ENCODE data around the gene ABCB8. TPM values are rescaled to one million over a fixed set of nuclear protein-coding genes. Genes with fewer than 3 reads are reported as not detected.

The ABCB8 gene
- total and polyA plus RNA-seq, 2 donors (not counting 1 experiment from before 2014, with no cell fraction given), result 41.4 to 69.7 TPM

DNA sequence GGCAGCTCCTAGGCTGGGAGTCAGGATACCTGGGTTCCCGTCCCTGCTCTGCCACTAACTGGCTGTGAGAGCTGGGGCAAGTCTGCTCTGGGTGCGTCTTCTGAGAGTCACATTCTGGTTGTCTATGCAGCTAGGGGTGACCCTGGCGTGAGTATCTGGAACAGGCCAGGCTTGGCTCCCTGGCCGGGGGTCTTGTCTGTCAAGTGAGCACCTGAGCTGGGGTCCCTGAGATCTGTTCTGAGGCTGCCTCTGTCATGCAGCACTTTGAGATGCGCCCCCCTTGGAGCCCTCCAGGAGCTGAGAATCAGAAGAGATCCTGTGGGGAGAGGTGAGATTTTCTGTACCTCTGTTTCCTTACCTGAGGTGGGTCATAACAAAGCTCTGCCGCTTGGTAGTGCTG, 65.5 kb downstream of the ABCB8 start:
- Histone ChIP-seq H3K27ac (ENCODE audit: low read length in 2 of 2) (no peak overlapping the region), H3K9me3 (ENCODE audit: control extremely low read depth in 1 of 3, control insufficient read depth in 2 of 3, insufficient read depth in 1 of 3, low read length in 2 of 3) (no peaks in the 10 kb centered on the region), H3K9ac (ENCODE audit: low read length) (no peak overlapping the region), H3K4me2 (replicated peaks; ENCODE audit: low read depth, low read length, poor library complexity, severe bottlenecking) (no peak overlapping the region), H3K36me3 (replicated peaks in 1 of 2; ENCODE audit: control extremely low read depth in 1 of 2, control insufficient read depth in 1 of 2, extremely low read depth in 1 of 2, insufficient read depth in 2 of 2, low read length in 1 of 2) (no peaks in the 10 kb centered on the region), H2AFZ (ENCODE audit: insufficient read depth, low read depth, low read length, poor library complexity, severe bottlenecking) (no peak overlapping the region), H3K27me3 (replicated peaks in 1 of 4; ENCODE audit: control extremely low read depth in 1 of 4, control insufficient read depth in 3 of 4, insufficient read depth in 4 of 4, low read length in 3 of 4) (peaks cover 0 to 16% (median 1%) of the 10 kb centered on the region in 4 experiments), H3K4me1 (ENCODE audit: control insufficient read depth in 2 of 2, insufficient read depth in 2 of 2, low read length in 2 of 2) (peaks cover 5 to 6% of the 10 kb centered on the region in 2 donors), H3K4me3 (ENCODE audit: control extremely low read depth in 1 of 5, extremely low read depth in 1 of 5, insufficient read depth in 1 of 5, low read depth in 2 of 5, low read length in 4 of 5) (no peak overlapping the region), H4K20me1 (ENCODE audit: control insufficient read depth, insufficient read depth, low read length, poor library complexity, severe bottlenecking) (no peaks in the 10 kb centered on the region), H3K79me2 (ENCODE audit: control insufficient read depth, insufficient read depth, low read length) (no peaks in the 10 kb centered on the region)
- no peak overlapping the region for H3K4me3 Mint-ChIP-seq
- H3K27ac Mint-ChIP-seq, result no peak overlapping the region
- ATAC-seq (ENCODE audit: low read depth) (no peak), DNase-seq (no peak)
- WGBS (ENCODE audit: insufficient coverage), result 92% methylated on average over 6 of the region's 6 CpGs
- peaks cover 5% of the 10 kb centered on the region for H3K4me1 Mint-ChIP-seq
- no peak for TF ChIP-seq EZH2 (IDR thresholded peaks at IDR 0.05; ENCODE audit: borderline replicate concordance, insufficient read depth, low read depth, low read length, poor library complexity, severe bottlenecking)
- TF ChIP-seq, protein P1, sequence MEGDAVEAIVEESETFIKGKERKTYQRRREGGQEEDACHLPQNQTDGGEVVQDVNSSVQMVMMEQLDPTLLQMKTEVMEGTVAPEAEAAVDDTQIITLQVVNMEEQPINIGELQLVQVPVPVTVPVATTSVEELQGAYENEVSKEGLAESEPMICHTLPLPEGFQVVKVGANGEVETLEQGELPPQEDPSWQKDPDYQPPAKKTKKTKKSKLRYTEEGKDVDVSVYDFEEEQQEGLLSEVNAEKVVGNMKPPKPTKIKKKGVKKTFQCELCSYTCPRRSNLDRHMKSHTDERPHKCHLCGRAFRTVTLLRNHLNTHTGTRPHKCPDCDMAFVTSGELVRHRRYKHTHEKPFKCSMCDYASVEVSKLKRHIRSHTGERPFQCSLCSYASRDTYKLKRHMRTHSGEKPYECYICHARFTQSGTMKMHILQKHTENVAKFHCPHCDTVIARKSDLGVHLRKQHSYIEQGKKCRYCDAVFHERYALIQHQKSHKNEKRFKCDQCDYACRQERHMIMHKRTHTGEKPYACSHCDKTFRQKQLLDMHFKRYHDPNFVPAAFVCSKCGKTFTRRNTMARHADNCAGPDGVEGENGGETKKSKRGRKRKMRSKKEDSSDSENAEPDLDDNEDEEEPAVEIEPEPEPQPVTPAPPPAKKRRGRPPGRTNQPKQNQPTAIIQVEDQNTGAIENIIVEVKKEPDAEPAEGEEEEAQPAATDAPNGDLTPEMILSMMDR (IDR thresholded peaks at IDR 0.05), result no peak
- intact Hi-C loops (cut with micrococcal nuclease), result no loop called here
- CTCF ChIA-PET, result interaction anchor here (1.0 kb wide), 2 partner anchors 17 to 30 kb away, joined by 3 read pairs; no protein-coding TSS in a partner anchor
- peaks cover 17% of the 10 kb centered on the region for H3K27me3 Mint-ChIP-seq
- POLR2A ChIA-PET, result no interaction called here
- H3K9me3 Mint-ChIP-seq (ENCODE audit: insufficient read depth), result no peaks in the 10 kb centered on the region

DNA sequence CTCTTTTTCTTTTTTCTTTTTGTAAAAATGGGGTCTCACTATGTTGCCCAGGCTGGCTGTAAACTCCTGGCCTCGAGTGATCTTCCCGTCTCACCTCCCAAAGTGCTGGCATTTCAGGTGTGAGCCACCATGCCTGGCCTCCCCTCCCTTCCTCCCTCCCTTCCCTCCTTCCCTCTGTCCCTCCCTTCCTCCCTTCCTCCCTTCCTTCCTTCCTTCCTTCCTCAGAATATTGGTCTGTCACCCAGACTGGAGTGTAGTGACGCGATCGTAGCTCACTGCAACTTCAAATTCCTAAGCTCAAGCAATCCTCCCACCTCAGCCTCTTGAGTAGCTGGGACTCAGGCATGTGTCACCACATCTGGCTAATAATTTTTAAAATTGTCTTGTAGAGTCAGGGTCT, 66.4 kb downstream of the ABCB8 start:
- ATAC-seq (ENCODE audit: low read depth) (no peak), DNase-seq (no peak)
- Mint-ChIP-seq H3K9me3 (ENCODE audit: insufficient read depth) (no peaks in the 10 kb centered on the region), H3K27me3 (peaks cover 9% of the 10 kb centered on the region), H3K27ac (no peak overlapping the region), H3K4me3 (no peak overlapping the region), H3K4me1 (no peaks in the 10 kb centered on the region)
- Histone ChIP-seq H3K9ac (ENCODE audit: low read length) (no peak overlapping the region), H3K9me3 (ENCODE audit: control extremely low read depth in 1 of 3, control insufficient read depth in 2 of 3, insufficient read depth in 1 of 3, low read length in 2 of 3) (no peaks in the 10 kb centered on the region), H2AFZ (ENCODE audit: insufficient read depth, low read depth, low read length, poor library complexity, severe bottlenecking) (no peak overlapping the region), H3K36me3 (replicated peaks in 1 of 2; ENCODE audit: control extremely low read depth in 1 of 2, control insufficient read depth in 1 of 2, extremely low read depth in 1 of 2, insufficient read depth in 2 of 2, low read length in 1 of 2) (no peaks in the 10 kb centered on the region), H3K27ac (ENCODE audit: low read length in 2 of 2) (no peak overlapping the region), H3K79me2 (ENCODE audit: control insufficient read depth, insufficient read depth, low read length) (no peaks in the 10 kb centered on the region), H4K20me1 (ENCODE audit: control insufficient read depth, insufficient read depth, low read length, poor library complexity, severe bottlenecking) (no peaks in the 10 kb centered on the region), H3K27me3 (replicated peaks in 1 of 4; ENCODE audit: control extremely low read depth in 1 of 4, control insufficient read depth in 3 of 4, insufficient read depth in 4 of 4, low read length in 3 of 4) (peaks cover 0 to 6% (median 1%) of the 10 kb centered on the region in 4 experiments), H3K4me2 (replicated peaks; ENCODE audit: low read depth, low read length, poor library complexity, severe bottlenecking) (no peak overlapping the region), H3K4me3 (ENCODE audit: control extremely low read depth in 1 of 5, extremely low read depth in 1 of 5, insufficient read depth in 1 of 5, low read depth in 2 of 5, low read length in 4 of 5) (no peak overlapping the region), H3K4me1 (ENCODE audit: control insufficient read depth in 2 of 2, insufficient read depth in 2 of 2, low read length in 2 of 2) (no peaks in the 10 kb centered on the region)
- intact Hi-C loops (cut with micrococcal nuclease), result no loop called here
- 100% methylated on average over 1 of the region's 5 CpGs for WGBS (ENCODE audit: insufficient coverage)
- ChIA-PET CTCF (no interaction called here), POLR2A (no interaction called here)
- TF ChIP-seq, protein P1 (IDR thresholded peaks at IDR 0.05), result no peak
- TF ChIP-seq EZH2 (IDR thresholded peaks at IDR 0.05; ENCODE audit: borderline replicate concordance, insufficient read depth, low read depth, low read length, poor library complexity, severe bottlenecking), result no peak
